H1 (cell line): ENCODE measurements around the gene RGS16. TPM values are rescaled to one million over a fixed set of nuclear protein-coding genes. Genes with fewer than 3 reads are reported as not detected.

Experiments used
- CHD7 ChIP-seq: fragments of 300-600 bp; sonication (generic); IDR thresholded peaks from 2 replicates; pipeline ENCODE4 v1.7.1; 2012; ENCODE audit warnings: low read length, moderate library complexity, mild to moderate bottlenecking, inconsistent platforms; ENCODE audit not compliant: insufficient replicate concordance
- RBBP5 ChIP-seq: IDR thresholded peaks from 2 replicates; pipeline ENCODE4 v1.7.1; 2012; ENCODE audit warnings: low read depth, mild to moderate bottlenecking, inconsistent platforms, low read length, moderate library complexity, borderline replicate concordance
- polyA plus RNA-seq, 7 experiments: library from polyadenylated mRNA; depleted of rRNA in 3 of 7; stranded (reverse) in 5 of 7; unstranded in 2 of 7; fragments of >200 nt in 5 of 7; fragments of 200-250 nt in 2 of 7; gene quantifications; 1 replicate in 5 of 7; 2 replicates in 1 of 7; 4 replicates in 1 of 7; pipeline versions ENCODE4 v1.2.1 to v1.2.3, GENCODE V29; 2011 to 2013; ENCODE audit warnings: missing spikeins in 2 of 7, mixed read lengths in 2 of 7
- total RNA-seq: library from RNA; stranded (reverse); fragmentation: NEBNext Ultra II Directional; extraction: Animal tissue kit (Norgen Biotek cat#: 25700); gene quantifications from 2 replicates; pipeline ENCODE4 v1.2.1, GENCODE V29; 2021

RGS16 gene
- total and polyA plus RNA-seq, 2 of the 8 experiments (the other 6 are each of a cell fraction or from before 2014, with no cell fraction given): 5.7 to 9.8 TPM

- no peak for TF ChIP-seq CHD7
- TF ChIP-seq RBBP5: no peak
Measured at GRCh38 chr1:182643699-182644098, 39.5 kb upstream of the RGS16 start (continued).
